Keratinocyte (primary cell): ENCODE data around the gene FMNL3. TPM values are rescaled to one million over a fixed set of nuclear protein-coding genes. Genes with fewer than 3 reads are reported as not detected.

Experiments
- DNase-seq: peaks from one replicate; pipeline ENCODE4 v3.0.0-alpha.2; 2011; ENCODE audit warnings: low read depth, missing footprints, low spot score
- FAIRE-seq: peaks from 2 replicates; lab custom pipeline; 2011; peaks lifted over from hg19 to GRCh38; lab: Jason Lieb, UNC
- H2AFZ ChIP-seq: 2 replicates; pipeline ENCODE4 v1.6.0; 2012; ENCODE audit warnings: low read length, control low read depth, inconsistent platforms; ENCODE audit not compliant: control insufficient read depth
- H3K27ac ChIP-seq: 2 replicates; pipeline ENCODE4 v1.5.1; 2011; ENCODE audit warnings: low read length; ENCODE audit not compliant: control insufficient read depth, insufficient read depth
- H3K27me3 ChIP-seq: 3 replicates; pipeline ENCODE4 v1.6.0; 2011; ENCODE audit warnings: low read length; ENCODE audit not compliant: control insufficient read depth, insufficient read depth; ENCODE audit errors: extremely low read depth
- H3K36me3 ChIP-seq, 2 experiments: 2 replicates in 1 of 2; 3 replicates in 1 of 2; pipeline ENCODE4 v1.5.1; 2011; ENCODE audit warnings: low read length in 2 of 2, mild to moderate bottlenecking in 1 of 2; ENCODE audit not compliant: control insufficient read depth in 2 of 2, insufficient read depth in 2 of 2; ENCODE audit errors: extremely low read depth in 1 of 2
- H3K4me1 ChIP-seq: 3 replicates; pipeline ENCODE4 v1.5.1; 2011; ENCODE audit warnings: low read length; ENCODE audit not compliant: control insufficient read depth, insufficient read depth; ENCODE audit errors: extremely low read depth
- H3K4me2 ChIP-seq: 3 replicates; pipeline ENCODE4 v1.6.0; 2011; ENCODE audit warnings: low read depth, low read length; ENCODE audit not compliant: control insufficient read depth, insufficient read depth; ENCODE audit errors: extremely low read depth
- H3K4me3 ChIP-seq, 3 experiments: fragments of 200-600 bp in 1 of 3; sonication (generic) in 1 of 3; 2 replicates in 2 of 3; 3 replicates in 1 of 3; pipeline ENCODE4 v1.5.1; 2011 to 2016; ENCODE audit warnings: low read length in 3 of 3, mild to moderate bottlenecking in 3 of 3, control low read depth in 2 of 3, inconsistent platforms in 1 of 3, low read depth in 1 of 3, mixed read lengths in 1 of 3, mixed run types in 1 of 3, moderate library complexity in 1 of 3; ENCODE audit not compliant: control insufficient read depth in 2 of 3, insufficient read depth in 2 of 3; ENCODE audit errors: extremely low read depth in 1 of 3
- H3K79me2 ChIP-seq: 2 replicates; pipeline ENCODE4 v1.6.0; 2012; ENCODE audit warnings: low read length; ENCODE audit not compliant: control insufficient read depth, insufficient read depth
- H3K9ac ChIP-seq: 3 replicates; pipeline ENCODE4 v1.6.0; 2011; ENCODE audit warnings: low read length; ENCODE audit not compliant: control insufficient read depth, insufficient read depth; ENCODE audit errors: extremely low read depth
- H3K9me1 ChIP-seq: 3 replicates; pipeline ENCODE4 v1.6.0; 2011; ENCODE audit warnings: low read length; ENCODE audit not compliant: control insufficient read depth, insufficient read depth; ENCODE audit errors: extremely low read depth
- H3K9me3 ChIP-seq: 2 replicates; pipeline ENCODE4 v1.5.1; 2012; ENCODE audit warnings: low read depth, low read length; ENCODE audit not compliant: control insufficient read depth
- H4K20me1 ChIP-seq: 3 replicates; pipeline ENCODE4 v1.6.0; 2011; ENCODE audit warnings: low read length; ENCODE audit not compliant: control insufficient read depth, insufficient read depth; ENCODE audit errors: extremely low read depth
- CTCF ChIP-seq, 3 experiments: IDR thresholded peaks in 1 of 3; conservative IDR thresholded peaks in 1 of 3; optimal IDR thresholded peaks in 1 of 3; 2 replicates in 2 of 3; 3 replicates in 1 of 3; pipeline versions ENCODE3 to v1.5.1; 2011; ENCODE audit warnings: low read length in 3 of 3, mild to moderate bottlenecking in 3 of 3, moderate library complexity in 2 of 3, control low read depth in 1 of 3, inconsistent platforms in 1 of 3; ENCODE audit not compliant: insufficient read depth in 2 of 3; ENCODE audit errors: extremely low read depth in 1 of 3
- EZH2 ChIP-seq: IDR thresholded peaks from one replicate; pipeline ENCODE4 v1.6.1; 2012; ENCODE audit warnings: inconsistent platforms, mild to moderate bottlenecking, low read length, moderate library complexity
- dilution Hi-C: fragments of 300-500 bp; cut with MboI; formaldehyde crosslinking; loops from one replicate; pipeline ENCODE4 v1.7.0; 2020; ENCODE audit warnings: low sequenced_read_pairs; ENCODE audit not compliant: extremely low pct_ligation_motif_present
- polyA plus RNA-seq, 5 experiments: library from polyadenylated mRNA; depleted of rRNA in 3 of 5; stranded (reverse) in 3 of 5; stranded (forward) in 1 of 5; unstranded in 1 of 5; fragments of >200 nt; gene quantifications; 1 replicate in 1 of 5; 2 replicates in 3 of 5; 3 replicates in 1 of 5; pipeline versions ENCODE4 v1.2.1 to v1.2.3, GENCODE V29; 2011 to 2012; ENCODE audit warnings: missing spikeins in 2 of 5, low read depth in 1 of 5, low replicate concordance in 1 of 5

FMNL3 gene
- polyA plus RNA-seq, 1 donor (not counting 4 experiments of a cell fraction or from before 2014, with no cell fraction given) = 1.1 TPM

- no peaks in the 10 kb centered on the region for H3K9me3 ChIP-seq
- TF ChIP-seq EZH2 (no peak), CTCF (optimal IDR thresholded peaks at IDR 0.05 in 1 of 3, IDR thresholded peaks at IDR 0.05 in 1 of 3, conservative IDR thresholded peaks at IDR 0.05 in 1 of 3; ENCODE audit: extremely low read depth in 1 of 3, insufficient read depth in 2 of 3, low read length in 3 of 3) (no peak)
Measured at GRCh38 chr12:49646331-49646830, 60.8 kb downstream of the FMNL3 start.

GRCh38 chr12:49645146-49646039 is 61.8 kb downstream of the FMNL3 start:
- Histone ChIP-seq H4K20me1 (no peaks in the 10 kb centered on the region), H3K36me3 (peaks cover 22 to 38% of the 10 kb centered on the region in 2 experiments), H3K27ac (no peak overlapping the region), H3K79me2 (no peaks in the 10 kb centered on the region), H3K27me3 (no peaks in the 10 kb centered on the region), H3K4me3 (no peak overlapping the region), H3K4me2 (no peak overlapping the region), H2AFZ (no peak overlapping the region), H3K4me1 (peaks cover 15% of the 10 kb centered on the region), H3K9me3 (no peaks in the 10 kb centered on the region), H3K9me1 (no peaks in the 10 kb centered on the region), H3K9ac (no peak overlapping the region)
- DNase-seq (no peak), FAIRE-seq (no peak)
- no peak for TF ChIP-seq EZH2
- no peak for TF ChIP-seq CTCF (optimal IDR thresholded peaks at IDR 0.05 in 1 of 3, IDR thresholded peaks at IDR 0.05 in 1 of 3, conservative IDR thresholded peaks at IDR 0.05 in 1 of 3; ENCODE audit: extremely low read depth in 1 of 3, insufficient read depth in 2 of 3, low read length in 3 of 3)
- dilution Hi-C loops = no loop called here

More at GRCh38 chr12:49646331-49646830, 60.8 kb downstream of the FMNL3 start:
- Histone ChIP-seq H3K4me3 (no peak overlapping the region), H3K27ac (no peak overlapping the region), H3K9ac (no peak overlapping the region), H4K20me1 (no peaks in the 10 kb centered on the region), H3K9me1 (no peaks in the 10 kb centered on the region), H3K27me3 (no peaks in the 10 kb centered on the region), H3K4me2 (no peak overlapping the region), H3K79me2 (no peaks in the 10 kb centered on the region), H3K36me3 (peaks cover 16 to 28% of the 10 kb centered on the region in 2 experiments), H3K4me1 (peaks cover 15% of the 10 kb centered on the region), H2AFZ (no peak overlapping the region)
- FAIRE-seq (no peak), DNase-seq (no peak)
- dilution Hi-C loops = no loop called here
